Measurements from ENCODE around the gene OTOP1.

OTOP1 gene

DNA sequence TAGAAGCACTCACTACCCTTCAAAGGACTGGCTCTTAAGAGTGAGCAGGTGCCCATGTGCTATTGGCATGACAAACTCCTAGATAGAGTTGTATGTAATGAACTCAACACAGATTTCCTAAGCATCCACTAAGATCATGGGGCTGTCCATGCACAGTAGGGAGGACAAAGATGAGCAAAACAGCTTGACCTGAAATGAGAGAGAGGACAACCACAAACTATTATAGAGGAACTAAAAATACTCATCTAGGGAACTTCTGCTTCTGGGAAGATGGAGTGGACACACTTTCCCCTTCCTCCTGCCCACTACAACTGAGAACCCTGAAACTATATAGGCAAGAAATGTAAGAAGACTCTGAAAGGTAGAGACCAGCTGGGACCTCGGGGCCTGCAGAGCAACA is 42.0 kb upstream of the OTOP1 start:
- Histone ChIP-seq H3K27me3 (ENCODE audit: insufficient read depth, poor library complexity, severe bottlenecking) (no peaks in the 10 kb centered on the region), H3K27ac (replicated peaks) (no peak overlapping the region), H3K4me3 (replicated peaks; ENCODE audit: insufficient read depth, low read length) (no peak overlapping the region)
- no peak for TF ChIP-seq GABPA (IDR thresholded peaks at IDR 0.05; ENCODE audit: low read depth)
- no peak for TF ChIP-seq CTCF (IDR thresholded peaks at IDR 0.05; ENCODE audit: insufficient read depth, low read length)
- TF ChIP-seq, protein P1, sequence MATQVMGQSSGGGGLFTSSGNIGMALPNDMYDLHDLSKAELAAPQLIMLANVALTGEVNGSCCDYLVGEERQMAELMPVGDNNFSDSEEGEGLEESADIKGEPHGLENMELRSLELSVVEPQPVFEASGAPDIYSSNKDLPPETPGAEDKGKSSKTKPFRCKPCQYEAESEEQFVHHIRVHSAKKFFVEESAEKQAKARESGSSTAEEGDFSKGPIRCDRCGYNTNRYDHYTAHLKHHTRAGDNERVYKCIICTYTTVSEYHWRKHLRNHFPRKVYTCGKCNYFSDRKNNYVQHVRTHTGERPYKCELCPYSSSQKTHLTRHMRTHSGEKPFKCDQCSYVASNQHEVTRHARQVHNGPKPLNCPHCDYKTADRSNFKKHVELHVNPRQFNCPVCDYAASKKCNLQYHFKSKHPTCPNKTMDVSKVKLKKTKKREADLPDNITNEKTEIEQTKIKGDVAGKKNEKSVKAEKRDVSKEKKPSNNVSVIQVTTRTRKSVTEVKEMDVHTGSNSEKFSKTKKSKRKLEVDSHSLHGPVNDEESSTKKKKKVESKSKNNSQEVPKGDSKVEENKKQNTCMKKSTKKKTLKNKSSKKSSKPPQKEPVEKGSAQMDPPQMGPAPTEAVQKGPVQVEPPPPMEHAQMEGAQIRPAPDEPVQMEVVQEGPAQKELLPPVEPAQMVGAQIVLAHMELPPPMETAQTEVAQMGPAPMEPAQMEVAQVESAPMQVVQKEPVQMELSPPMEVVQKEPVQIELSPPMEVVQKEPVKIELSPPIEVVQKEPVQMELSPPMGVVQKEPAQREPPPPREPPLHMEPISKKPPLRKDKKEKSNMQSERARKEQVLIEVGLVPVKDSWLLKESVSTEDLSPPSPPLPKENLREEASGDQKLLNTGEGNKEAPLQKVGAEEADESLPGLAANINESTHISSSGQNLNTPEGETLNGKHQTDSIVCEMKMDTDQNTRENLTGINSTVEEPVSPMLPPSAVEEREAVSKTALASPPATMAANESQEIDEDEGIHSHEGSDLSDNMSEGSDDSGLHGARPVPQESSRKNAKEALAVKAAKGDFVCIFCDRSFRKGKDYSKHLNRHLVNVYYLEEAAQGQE (IDR thresholded peaks at IDR 0.05; ENCODE audit: insufficient replicate concordance, low read depth) = no peak
- no peak for TF ChIP-seq POLR2AphosphoS5 (IDR thresholded peaks at IDR 0.05; ENCODE audit: low read depth)
- TF ChIP-seq SPI1 (IDR thresholded peaks at IDR 0.05; ENCODE audit: borderline replicate concordance, low read depth) = no peak
- DNase-seq (ENCODE audit: low read depth in 1 of 2, low spot score in 1 of 2) = no peak

DNA sequence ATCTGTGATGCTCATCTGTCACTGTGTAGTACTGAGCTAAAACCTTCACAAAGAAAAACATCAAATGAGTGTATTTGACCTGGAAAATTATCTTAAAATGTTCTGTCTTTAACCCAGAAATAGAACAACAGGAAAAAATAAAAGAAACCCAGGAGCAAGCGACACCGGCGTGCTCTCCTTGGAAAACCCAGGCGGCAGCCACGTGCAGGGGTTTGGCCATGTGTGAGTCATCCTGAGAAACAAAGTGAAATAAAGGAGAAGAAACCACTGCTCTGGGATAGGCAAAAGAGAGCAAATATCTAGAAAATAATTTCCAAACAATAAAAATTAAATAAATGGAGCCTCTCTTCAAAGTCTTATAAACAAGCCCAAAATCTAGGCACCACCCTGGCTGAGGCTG is 41.3 kb upstream of the OTOP1 start:
- no peak for DNase-seq (ENCODE audit: low read depth in 1 of 2, low spot score in 1 of 2)
- H3K4me3 ChIP-seq (replicated peaks; ENCODE audit: insufficient read depth, low read length) = no peak overlapping the region

GRCh38 chr4:4260185-4260751 is 33.5 kb upstream of the OTOP1 start:
- DNase-seq (ENCODE audit: low read depth in 1 of 2, low spot score in 1 of 2) = peak in 1 of 2 experiments; percentile 36
- Histone ChIP-seq H3K4me3 (replicated peaks; ENCODE audit: insufficient read depth, low read length) (no peak overlapping the region), H3K27me3 (ENCODE audit: insufficient read depth, poor library complexity, severe bottlenecking) (no peaks in the 10 kb centered on the region), H3K27ac (replicated peaks) (no peak overlapping the region)
- TF ChIP-seq POLR2AphosphoS5 (IDR thresholded peaks at IDR 0.05; ENCODE audit: low read depth) (no peak), SPI1 (IDR thresholded peaks at IDR 0.05; ENCODE audit: borderline replicate concordance, low read depth) (no peak), CTCF (IDR thresholded peaks at IDR 0.05; ENCODE audit: insufficient read depth, low read length) (peak; percentile 54), GABPA (IDR thresholded peaks at IDR 0.05; ENCODE audit: low read depth) (no peak)
- TF ChIP-seq, protein P1 (IDR thresholded peaks at IDR 0.05; ENCODE audit: insufficient replicate concordance, low read depth) = no peak

More for the DNA sequence above, 41.3 kb upstream of the OTOP1 start:
- TF ChIP-seq, protein P1 (IDR thresholded peaks at IDR 0.05; ENCODE audit: insufficient replicate concordance, low read depth) = no peak
- TF ChIP-seq SPI1 (IDR thresholded peaks at IDR 0.05; ENCODE audit: borderline replicate concordance, low read depth) (no peak), POLR2AphosphoS5 (IDR thresholded peaks at IDR 0.05; ENCODE audit: low read depth) (no peak), CTCF (IDR thresholded peaks at IDR 0.05; ENCODE audit: insufficient read depth, low read length) (no peak), GABPA (IDR thresholded peaks at IDR 0.05; ENCODE audit: low read depth) (no peak)
- Histone ChIP-seq H3K27me3 (ENCODE audit: insufficient read depth, poor library complexity, severe bottlenecking) (no peaks in the 10 kb centered on the region), H3K27ac (replicated peaks) (no peak overlapping the region)
